Cardiac fibroblast (primary cell): Measurements from ENCODE around the gene LRMDA.

ENCODE experiments used
- DNase-seq, 2 donors: peaks; one replicate each; pipeline versions ENCODE4 v3.0.0 to v3.0.0-alpha.2; 2010; ENCODE audit warnings: low read depth in 2 of 2
- H3K4me3 ChIP-seq, 2 donors: replicated peaks in 1 of 2; 1 replicate in 1 of 2; 2 replicates in 1 of 2; pipeline ENCODE4 v1.5.1; 2011; ENCODE audit warnings: low read depth in 2 of 2, low read length in 2 of 2, mild to moderate bottlenecking in 2 of 2, moderate library complexity in 1 of 2
- CTCF ChIP-seq: IDR thresholded peaks from one replicate; pipeline ENCODE4 v1.5.1; 2011; ENCODE audit warnings: low read depth, mild to moderate bottlenecking, low read length, inconsistent platforms

The LRMDA gene

GRCh38 chr10:76356557-76356956 is 925.1 kb downstream of the LRMDA start:
- TF ChIP-seq CTCF = no peak
- no peak for DNase-seq

GRCh38 chr10:76357726-76358415 is 926.4 kb downstream of the LRMDA start:
- no peak for TF ChIP-seq CTCF
- DNase-seq = no peak
- H3K4me3 ChIP-seq = no peak overlapping the region

More at GRCh38 chr10:76356557-76356956, 925.1 kb downstream of the LRMDA start:
- no peak overlapping the region for H3K4me3 ChIP-seq

- TF ChIP-seq CTCF = no peak
- peak in 1 of 2 donors; percentile 36 for DNase-seq
Measured at GRCh38 chr10:76358743-76359395, 927.4 kb downstream of the LRMDA start.

DNA sequence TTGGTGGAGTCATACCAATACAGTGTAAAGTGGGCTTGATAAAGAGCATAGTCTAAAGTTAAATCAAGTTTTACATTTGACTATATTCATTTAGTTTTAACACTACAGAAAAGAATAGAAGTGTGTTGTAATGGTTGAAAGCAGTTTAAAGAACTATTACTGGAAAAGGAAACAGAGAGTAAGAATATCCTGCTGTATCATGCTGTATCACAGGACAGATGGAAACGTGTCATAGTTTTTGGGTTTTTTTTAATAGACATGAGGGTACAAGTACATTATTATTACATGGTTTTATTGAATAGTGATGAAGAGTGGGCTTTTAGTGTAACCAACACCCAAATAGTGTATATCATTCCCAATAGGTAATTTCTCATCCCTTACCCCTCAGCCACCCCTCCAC is 944.3 kb downstream of the LRMDA start:
- DNase-seq = no peak
- no peak overlapping the region for H3K4me3 ChIP-seq
- TF ChIP-seq CTCF = no peak

More at GRCh38 chr10:76358743-76359395, 927.4 kb downstream of the LRMDA start:
- no peak overlapping the region for H3K4me3 ChIP-seq

DNA sequence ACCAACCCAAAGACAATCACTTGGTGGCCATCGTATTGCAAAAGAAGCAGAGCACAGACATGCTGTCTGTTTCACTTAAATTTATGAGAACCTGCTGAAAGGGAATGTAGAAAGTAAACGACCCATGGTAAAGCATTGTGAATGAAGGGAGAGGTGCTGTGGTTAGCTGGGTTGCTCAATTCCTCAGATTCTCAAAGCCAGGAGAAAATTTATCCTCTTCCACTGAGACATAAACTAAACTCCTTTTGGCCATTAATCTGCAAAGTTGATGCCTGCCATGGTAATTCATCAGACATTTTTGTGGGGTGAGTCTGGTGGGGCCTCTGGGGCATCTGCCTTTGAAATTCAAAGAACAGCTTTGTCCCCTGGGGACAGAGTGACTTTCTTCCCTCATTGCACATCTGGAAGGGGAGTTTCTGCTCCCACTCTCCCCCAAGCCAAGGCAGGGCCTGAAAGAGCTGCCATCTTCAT is 951.0 kb downstream of the LRMDA start:
- no peak overlapping the region for H3K4me3 ChIP-seq
- DNase-seq = peak; percentile 42 to 77
- no peak for TF ChIP-seq CTCF

DNA sequence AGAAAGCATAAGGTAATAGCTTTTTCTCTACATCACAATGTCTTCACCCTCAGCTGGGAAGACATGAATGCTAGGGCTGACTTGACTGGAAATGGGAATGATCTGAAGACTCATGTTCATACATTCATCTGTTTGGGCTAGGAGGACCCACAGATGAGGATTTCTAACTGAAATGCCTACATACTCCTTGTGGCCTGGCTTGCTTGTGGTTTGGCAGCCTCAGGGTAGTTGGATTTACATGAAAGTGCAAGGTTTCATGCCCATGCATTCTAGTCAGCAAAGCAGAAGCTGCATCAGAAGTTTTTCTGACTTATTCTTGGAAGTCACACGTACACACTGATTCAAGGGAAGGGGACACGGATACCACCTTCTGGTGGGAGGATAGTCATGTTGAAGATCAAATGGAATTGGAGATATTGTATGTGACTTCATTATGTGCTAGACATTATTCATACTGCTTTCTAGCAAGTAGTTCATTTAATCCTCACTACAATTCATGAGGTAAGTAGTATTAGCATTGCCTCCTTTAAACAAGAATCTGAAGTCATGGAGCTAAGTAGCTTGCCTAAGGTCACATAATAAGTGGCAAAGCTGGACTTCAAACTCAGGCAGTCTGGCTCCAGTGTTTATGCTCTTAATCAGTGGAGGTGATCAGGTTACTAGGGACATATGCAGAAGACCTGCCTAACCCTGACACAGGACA is 957.0 kb downstream of the LRMDA start:
- peak in 1 of 2 donors; percentile 5 for DNase-seq
- TF ChIP-seq CTCF = no peak
- H3K4me3 ChIP-seq = no peak overlapping the region
